SJCRH30 (cell line): Measurements from ENCODE around the gene CSMD2. TPM values are rescaled to one million over a fixed set of nuclear protein-coding genes. Genes with fewer than 3 reads are reported as not detected.
A peak's percentile ranks its signal among the peaks of the same experiment; 100 is the strongest.

ENCODE experiments used
- DNase-seq, 2 experiments: peaks; one replicate each; pipeline ENCODE4 v3.0.0-alpha.2; 2015 to 2020
- H3K27ac ChIP-seq: fragments of 250-450 bp; sonication (Bioruptor Pico); 2 replicates; pipeline ENCODE4 v1.5.1; 2020; ENCODE audit warnings: mild to moderate bottlenecking, moderate library complexity
- H3K27me3 ChIP-seq: fragments of 250-450 bp; sonication (Bioruptor Pico); 2 replicates; pipeline ENCODE4 v1.5.1; 2020; ENCODE audit warnings: mild to moderate bottlenecking, moderate library complexity
- H3K36me3 ChIP-seq: fragments of 250-450 bp; sonication (Bioruptor Pico); 2 replicates; pipeline ENCODE4 v1.5.1; 2020; ENCODE audit warnings: mild to moderate bottlenecking, moderate library complexity
- H3K4me1 ChIP-seq: fragments of 250-450 bp; sonication (Bioruptor Pico); 2 replicates; pipeline ENCODE4 v1.5.1; 2020; ENCODE audit warnings: mild to moderate bottlenecking, moderate library complexity
- H3K4me3 ChIP-seq: fragments of 250-450 bp; sonication (Bioruptor Pico); 2 replicates; pipeline ENCODE4 v1.5.1; 2020; ENCODE audit warnings: mild to moderate bottlenecking, moderate library complexity
- H3K9me3 ChIP-seq: fragments of 250-450 bp; sonication (Bioruptor Pico); replicated peaks from 2 replicates; pipeline ENCODE4 v1.5.1; 2020; ENCODE audit warnings: mild to moderate bottlenecking, moderate library complexity
- total RNA-seq: library from RNA; depleted of rRNA; stranded (reverse); fragments of >200 nt; shearing (Covaris generic); gene quantifications from 2 replicates; pipeline ENCODE4 v1.2.3, GENCODE V29; 2014

The CSMD2 gene
- total RNA-seq, 1 experiment from 2014 or later = 0.14 TPM

DNA sequence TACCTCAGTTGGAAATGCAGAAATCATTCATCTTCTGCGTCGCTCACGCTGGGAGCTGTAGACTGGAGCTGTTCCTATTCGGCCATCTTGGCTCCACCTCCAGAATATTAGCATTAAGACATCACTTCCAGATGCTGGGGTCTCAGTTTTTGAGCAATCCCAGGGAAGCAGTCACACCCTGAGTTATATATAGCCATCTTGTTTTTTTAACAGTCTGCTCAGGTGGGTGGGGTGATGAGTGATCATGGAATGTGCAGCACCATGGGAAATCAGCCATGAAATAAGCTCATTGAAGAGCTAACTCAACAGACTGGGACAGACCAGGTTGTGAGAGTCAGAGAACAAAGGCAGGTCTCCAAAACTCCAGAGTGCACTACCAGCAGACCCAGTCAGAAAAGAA, 328.1 kb downstream of the CSMD2 start:
- Histone ChIP-seq H3K27ac (no peak overlapping the region), H3K36me3 (no peaks in the 10 kb centered on the region), H3K27me3 (no peaks in the 10 kb centered on the region), H3K4me1 (no peaks in the 10 kb centered on the region), H3K9me3 (no peaks in the 10 kb centered on the region), H3K4me3 (no peak overlapping the region)
- no peak for DNase-seq

DNA sequence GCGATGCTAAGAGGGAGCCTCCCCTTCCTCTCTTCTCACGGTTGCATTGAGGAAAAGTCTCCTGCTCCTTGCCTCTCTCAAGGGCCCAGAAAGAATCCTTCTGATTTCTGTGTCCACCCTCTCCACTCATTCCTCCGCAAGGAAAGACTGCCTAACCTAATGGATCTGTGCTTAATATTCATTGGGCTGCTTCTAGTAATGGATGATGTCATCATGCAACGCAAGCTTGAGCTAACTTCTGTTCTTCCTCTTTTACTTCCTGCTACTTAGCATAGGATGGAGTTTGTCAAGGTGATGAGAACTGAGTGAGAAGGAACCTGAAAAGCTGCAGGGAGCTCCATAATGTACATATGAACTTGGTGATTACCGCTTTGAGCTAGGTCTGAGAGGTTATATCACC, 336.4 kb downstream of the CSMD2 start:
- H3K9me3 ChIP-seq = no peaks in the 10 kb centered on the region
- H3K36me3 ChIP-seq = no peaks in the 10 kb centered on the region
- no peaks in the 10 kb centered on the region for H3K4me1 ChIP-seq
- no peak overlapping the region for H3K27ac ChIP-seq
- H3K4me3 ChIP-seq = no peak overlapping the region
- DNase-seq = no peak
- H3K27me3 ChIP-seq = no peaks in the 10 kb centered on the region

DNA sequence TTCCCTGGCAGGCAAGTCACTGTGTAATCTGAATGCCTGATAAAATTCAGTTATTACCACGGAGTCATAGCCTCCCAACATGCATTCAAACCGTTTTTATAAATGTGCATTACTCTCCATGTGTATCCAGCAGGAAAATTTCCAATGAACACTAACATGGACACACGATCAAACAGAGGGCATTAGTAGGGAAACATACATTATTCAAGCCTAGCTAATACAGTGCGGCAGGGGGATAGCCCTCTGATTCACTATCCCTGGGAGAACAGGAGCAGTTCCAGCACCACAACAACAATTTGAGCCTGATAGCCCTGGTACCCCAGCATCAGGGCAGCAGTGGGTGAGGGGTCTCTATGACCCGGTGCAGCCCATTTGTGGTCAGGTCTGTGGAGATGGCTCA, 337.0 kb downstream of the CSMD2 start:
- no peak overlapping the region for H3K4me3 ChIP-seq

DNA sequence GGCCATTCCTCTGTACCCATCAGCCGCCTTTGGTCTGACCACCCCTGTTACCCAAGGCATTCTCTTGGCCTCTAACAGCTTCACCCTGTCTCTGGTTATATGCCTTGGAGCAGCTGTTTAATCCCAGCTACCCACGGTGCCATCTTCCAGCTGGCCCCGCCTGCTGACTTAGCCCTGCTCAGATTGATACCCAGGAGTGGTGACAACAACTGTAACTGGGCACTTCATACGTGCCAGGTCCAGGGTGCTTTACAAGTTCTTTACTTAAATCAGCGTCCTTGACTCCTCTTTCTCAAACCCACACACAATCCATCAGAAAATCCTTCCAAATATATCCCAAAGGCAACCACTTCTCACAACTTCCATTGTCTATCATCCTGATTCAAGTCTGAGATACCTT, 338.3 kb downstream of the CSMD2 start:
- H3K9me3 ChIP-seq = no peaks in the 10 kb centered on the region
- H3K36me3 ChIP-seq = no peaks in the 10 kb centered on the region

More for the DNA sequence above, 337.0 kb downstream of the CSMD2 start:
- Histone ChIP-seq H3K27ac (no peak overlapping the region), H3K36me3 (no peaks in the 10 kb centered on the region), H3K4me1 (no peaks in the 10 kb centered on the region), H3K9me3 (no peaks in the 10 kb centered on the region), H3K27me3 (no peaks in the 10 kb centered on the region)
- no peak for DNase-seq

DNA sequence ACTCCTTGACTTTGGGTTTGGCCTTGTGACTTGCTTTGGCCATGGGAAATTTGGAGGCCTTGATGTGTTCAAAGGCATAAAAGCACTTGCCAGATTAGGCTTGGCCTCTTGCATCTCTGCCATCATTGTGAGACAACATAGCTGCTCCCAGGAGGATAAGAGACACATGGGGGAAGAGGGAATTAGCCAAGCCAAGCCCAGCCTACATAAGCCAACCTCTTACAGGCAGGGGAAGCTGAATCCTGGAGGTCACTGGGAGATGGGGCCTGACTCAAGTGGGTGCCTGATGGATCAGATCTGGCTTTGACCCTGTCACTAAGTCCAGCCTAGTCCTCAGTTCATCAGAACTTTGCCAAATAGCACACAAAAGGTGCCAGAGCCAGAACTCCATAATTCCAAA, 338.7 kb downstream of the CSMD2 start:
- Histone ChIP-seq H3K9me3 (no peaks in the 10 kb centered on the region), H3K27ac (no peak overlapping the region), H3K4me1 (no peaks in the 10 kb centered on the region), H3K27me3 (no peaks in the 10 kb centered on the region), H3K4me3 (no peak overlapping the region), H3K36me3 (no peaks in the 10 kb centered on the region)
- no peak for DNase-seq

More for the DNA sequence above, 338.3 kb downstream of the CSMD2 start:
- no peak overlapping the region for H3K27ac ChIP-seq
- H3K4me3 ChIP-seq = no peak overlapping the region
- DNase-seq = no peak
- no peaks in the 10 kb centered on the region for H3K27me3 ChIP-seq
- H3K4me1 ChIP-seq = no peaks in the 10 kb centered on the region

DNA sequence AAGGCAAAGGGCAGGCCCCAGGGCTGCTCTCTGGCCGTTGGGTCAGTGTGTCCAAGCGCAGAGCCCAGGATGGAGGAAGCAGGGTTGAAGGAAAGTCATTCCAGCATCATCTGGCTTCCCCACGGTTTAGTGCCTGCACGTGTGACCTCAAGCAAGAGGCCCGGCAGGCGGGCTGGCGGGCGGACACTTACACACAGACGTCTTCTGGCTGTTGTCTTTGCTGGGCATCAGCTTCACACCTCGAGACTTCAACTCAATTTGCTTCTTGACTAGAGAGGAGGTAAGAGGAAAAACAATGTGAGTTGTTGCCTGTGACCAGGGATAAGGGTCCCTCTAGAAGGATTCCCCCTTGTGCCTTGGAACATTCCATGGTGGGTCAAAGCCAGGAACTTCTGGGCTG, 339.5 kb downstream of the CSMD2 start:
- Histone ChIP-seq H3K27me3 (no peaks in the 10 kb centered on the region; the same call in 1 of the 2 replicates), H3K9me3 (no peaks in the 10 kb centered on the region)
- no peak for DNase-seq

DNA sequence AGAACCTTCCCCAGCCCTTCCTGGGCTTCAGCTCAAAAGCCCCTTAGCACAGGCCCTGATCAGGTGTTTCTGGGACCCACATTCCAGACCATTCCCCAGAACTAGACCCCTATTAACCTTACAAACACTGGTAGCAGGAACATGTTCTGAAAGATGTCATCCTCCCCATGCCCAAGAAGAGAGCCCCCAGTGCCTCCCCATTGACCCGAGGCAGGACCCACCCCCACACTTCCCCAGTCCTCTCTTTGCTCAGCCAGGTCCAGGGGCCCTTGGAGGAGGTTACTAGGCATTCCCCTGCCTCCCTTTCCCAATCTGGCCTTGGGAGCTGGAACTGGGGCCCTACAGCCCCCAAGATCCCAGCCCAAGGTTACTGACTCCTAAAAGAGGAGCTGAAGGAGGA, 340.1 kb downstream of the CSMD2 start:
- H3K27me3 ChIP-seq = peaks cover 2% of the 10 kb centered on the region; the same call in 1 of the 2 replicates
- no peaks in the 10 kb centered on the region for H3K36me3 ChIP-seq
- no peak for DNase-seq
- H3K27ac ChIP-seq = no peak overlapping the region
- no peaks in the 10 kb centered on the region for H3K9me3 ChIP-seq
- H3K4me3 ChIP-seq = no peak overlapping the region
- no peaks in the 10 kb centered on the region for H3K4me1 ChIP-seq

More for the DNA sequence above, 339.5 kb downstream of the CSMD2 start:
- H3K27ac ChIP-seq = no peak overlapping the region
- no peaks in the 10 kb centered on the region for H3K36me3 ChIP-seq
- H3K4me1 ChIP-seq = no peaks in the 10 kb centered on the region
- H3K4me3 ChIP-seq = no peak overlapping the region

DNA sequence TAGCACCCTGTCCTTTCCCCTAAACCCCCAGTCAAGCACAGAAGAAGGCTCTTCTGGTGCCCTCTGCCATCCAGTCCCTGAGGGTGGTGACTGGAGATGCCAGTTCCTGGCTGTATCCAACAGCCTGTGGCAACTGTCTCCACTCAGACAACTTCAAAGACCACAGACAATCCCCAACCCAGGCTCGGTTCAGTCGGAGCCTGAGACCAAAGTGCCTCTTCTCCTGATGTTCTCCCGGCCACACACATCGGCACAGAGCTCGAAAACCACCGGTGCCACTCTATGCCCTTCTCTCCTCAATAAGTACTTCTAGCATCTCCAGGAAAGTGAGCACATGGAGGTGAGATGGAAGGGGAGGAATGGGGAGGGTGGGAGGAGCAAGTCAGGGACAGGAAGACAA, 340.7 kb downstream of the CSMD2 start:
- no peak overlapping the region for H3K27ac ChIP-seq
- no peaks in the 10 kb centered on the region for H3K9me3 ChIP-seq
- no peaks in the 10 kb centered on the region for H3K36me3 ChIP-seq
- no peak for DNase-seq
- H3K4me3 ChIP-seq = no peak overlapping the region
- H3K27me3 ChIP-seq = peaks cover 6% of the 10 kb centered on the region; the same call in 1 of the 2 replicates
- no peaks in the 10 kb centered on the region for H3K4me1 ChIP-seq

DNA sequence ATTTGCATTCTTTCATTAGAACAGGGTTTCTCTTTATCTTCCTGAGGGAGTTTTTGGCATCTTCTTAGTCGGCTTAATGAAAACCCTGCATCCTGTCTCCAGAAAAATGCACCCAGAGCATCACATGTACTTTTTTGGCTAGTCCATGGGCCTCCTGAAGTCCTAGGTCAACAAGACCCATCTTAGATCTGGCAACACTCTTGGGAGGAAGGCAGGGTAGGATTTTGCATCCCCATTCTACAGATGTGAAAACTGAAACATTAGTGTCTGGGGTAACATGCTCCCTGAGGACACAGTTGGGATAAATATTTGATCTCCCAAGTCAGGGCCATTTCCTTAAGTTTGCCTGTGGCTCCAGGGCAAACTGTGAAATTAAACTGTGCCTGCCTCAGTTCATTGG, 341.2 kb downstream of the CSMD2 start:
- Histone ChIP-seq H3K36me3 (no peaks in the 10 kb centered on the region), H3K4me3 (no peak overlapping the region), H3K27me3 (peaks cover 6% of the 10 kb centered on the region; the same call in 1 of the 2 replicates), H3K27ac (no peak overlapping the region), H3K4me1 (no peaks in the 10 kb centered on the region), H3K9me3 (no peaks in the 10 kb centered on the region)
- DNase-seq = no peak

DNA sequence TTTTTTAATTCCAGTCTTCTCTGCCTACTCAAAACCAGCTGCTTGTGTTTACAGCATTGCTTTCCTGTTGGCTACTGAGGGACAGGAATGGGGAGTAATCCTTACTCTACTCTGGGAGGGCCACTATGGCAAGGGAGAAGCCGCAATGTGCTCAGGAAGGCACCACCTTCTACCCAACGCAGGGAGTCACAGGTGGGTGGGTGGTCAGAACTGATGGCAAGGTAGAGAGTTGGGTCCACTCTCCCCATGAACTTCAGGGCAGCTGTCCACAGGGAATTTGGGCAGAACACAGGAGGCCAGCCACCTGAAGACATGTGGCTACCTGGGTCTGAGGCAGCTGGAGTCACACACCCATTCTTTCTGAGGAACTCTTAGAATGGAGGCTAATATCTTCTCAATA, 341.6 kb downstream of the CSMD2 start:
- no peak overlapping the region for H3K27ac ChIP-seq
- no peaks in the 10 kb centered on the region for H3K4me1 ChIP-seq
- no peaks in the 10 kb centered on the region for H3K36me3 ChIP-seq
- H3K27me3 ChIP-seq = peaks cover 6% of the 10 kb centered on the region; the same call in 1 of the 2 replicates
- H3K4me3 ChIP-seq = no peak overlapping the region
- H3K9me3 ChIP-seq = no peaks in the 10 kb centered on the region
- no peak for DNase-seq

DNA sequence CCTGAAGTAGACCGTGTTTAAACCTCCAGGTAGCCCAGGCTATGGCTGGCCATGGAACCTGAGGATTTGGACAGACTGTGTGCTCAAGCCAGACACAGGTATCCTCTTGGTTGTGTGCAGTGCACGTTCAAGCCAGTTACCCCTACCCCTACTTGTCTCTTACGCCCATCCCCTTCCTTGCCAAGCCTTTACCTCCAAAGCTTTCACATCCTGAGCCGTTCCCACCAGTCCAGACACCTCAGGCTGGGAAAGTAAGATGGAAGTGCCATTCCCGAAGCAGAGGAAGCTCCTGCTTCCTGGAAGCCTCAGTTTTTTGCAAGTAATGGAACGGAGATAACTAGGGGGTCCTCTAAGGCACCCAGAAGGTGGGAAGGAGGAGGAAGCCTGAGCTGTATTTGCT, 342.6 kb downstream of the CSMD2 start:
- Histone ChIP-seq H3K27ac (no peak overlapping the region), H3K36me3 (no peaks in the 10 kb centered on the region), H3K9me3 (no peaks in the 10 kb centered on the region), H3K4me1 (no peaks in the 10 kb centered on the region), H3K27me3 (peaks cover 6% of the 10 kb centered on the region; the same call in 1 of the 2 replicates), H3K4me3 (no peak overlapping the region)
- no peak for DNase-seq

DNA sequence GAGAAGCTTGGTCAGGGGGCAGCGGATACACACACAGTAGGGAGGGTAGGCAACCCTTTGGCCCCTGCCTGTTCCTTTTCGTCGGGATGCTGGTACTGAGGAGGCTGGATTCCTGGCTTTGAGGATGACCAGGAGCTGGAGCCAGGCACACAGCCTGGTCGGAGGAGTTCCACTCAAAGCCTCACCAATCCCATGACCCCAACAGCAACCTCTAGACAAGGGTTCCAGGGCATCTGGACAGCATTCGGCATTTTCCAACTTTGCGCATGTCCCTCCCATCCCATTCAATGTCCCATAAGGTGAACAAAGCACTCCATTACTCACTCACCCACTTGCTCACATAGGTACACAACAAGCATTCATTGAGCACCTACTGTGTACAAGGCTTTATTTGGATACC, 343.7 kb downstream of the CSMD2 start:
- Histone ChIP-seq H3K27me3 (peaks cover 6% of the 10 kb centered on the region; the same call in 1 of the 2 replicates), H3K4me1 (no peaks in the 10 kb centered on the region), H3K36me3 (no peaks in the 10 kb centered on the region), H3K9me3 (no peaks in the 10 kb centered on the region), H3K4me3 (no peak overlapping the region), H3K27ac (no peak overlapping the region)
- DNase-seq = no peak

DNA sequence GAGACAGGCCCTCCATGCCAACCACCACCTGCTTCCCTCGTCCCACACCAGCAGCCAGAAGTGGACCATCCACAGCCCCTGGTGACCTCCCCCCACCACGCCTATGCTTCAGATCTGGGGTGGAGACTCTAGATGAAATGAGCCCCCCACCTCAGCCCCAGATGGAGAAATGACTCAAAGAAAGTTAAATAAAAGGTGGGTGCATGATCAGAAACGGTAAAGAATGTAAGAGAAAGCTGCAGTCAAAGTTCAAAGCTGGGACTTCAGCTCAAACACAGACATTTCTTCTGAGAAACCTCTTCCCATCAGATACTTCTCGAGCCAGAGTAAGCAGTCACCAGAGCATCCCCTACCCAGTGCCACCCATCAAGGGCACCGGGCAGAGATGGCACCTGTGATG, 344.2 kb downstream of the CSMD2 start:
- Histone ChIP-seq H3K4me3 (no peak overlapping the region), H3K36me3 (no peaks in the 10 kb centered on the region), H3K27ac (no peak overlapping the region), H3K27me3 (peaks cover 6% of the 10 kb centered on the region; the same call in 1 of the 2 replicates), H3K9me3 (no peaks in the 10 kb centered on the region), H3K4me1 (no peaks in the 10 kb centered on the region)
- DNase-seq = no peak

DNA sequence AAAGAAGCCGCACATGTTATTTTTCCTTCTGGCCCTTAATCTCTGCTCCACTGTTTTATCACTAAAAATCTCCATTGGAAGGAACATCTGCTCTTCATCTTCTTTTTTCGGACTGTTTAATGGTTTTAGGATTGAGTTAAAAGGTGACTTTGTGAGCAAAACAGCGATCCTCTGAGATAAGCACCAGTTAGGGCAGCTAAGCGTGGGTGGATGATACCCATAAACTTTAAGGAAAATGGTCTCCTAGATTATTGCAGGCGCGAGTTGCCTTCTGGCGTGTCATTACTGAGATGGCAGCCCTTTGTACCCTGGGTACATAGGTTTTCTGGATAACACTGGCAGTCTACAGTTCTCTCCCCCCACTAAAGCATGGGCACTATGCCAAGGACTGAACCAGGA, 345.1 kb downstream of the CSMD2 start:
- Histone ChIP-seq H3K4me3 (no peak overlapping the region), H3K36me3 (no peaks in the 10 kb centered on the region), H3K4me1 (no peaks in the 10 kb centered on the region), H3K27me3 (peaks cover 6% of the 10 kb centered on the region), H3K27ac (no peak overlapping the region), H3K9me3 (no peaks in the 10 kb centered on the region)
- DNase-seq = no peak

DNA sequence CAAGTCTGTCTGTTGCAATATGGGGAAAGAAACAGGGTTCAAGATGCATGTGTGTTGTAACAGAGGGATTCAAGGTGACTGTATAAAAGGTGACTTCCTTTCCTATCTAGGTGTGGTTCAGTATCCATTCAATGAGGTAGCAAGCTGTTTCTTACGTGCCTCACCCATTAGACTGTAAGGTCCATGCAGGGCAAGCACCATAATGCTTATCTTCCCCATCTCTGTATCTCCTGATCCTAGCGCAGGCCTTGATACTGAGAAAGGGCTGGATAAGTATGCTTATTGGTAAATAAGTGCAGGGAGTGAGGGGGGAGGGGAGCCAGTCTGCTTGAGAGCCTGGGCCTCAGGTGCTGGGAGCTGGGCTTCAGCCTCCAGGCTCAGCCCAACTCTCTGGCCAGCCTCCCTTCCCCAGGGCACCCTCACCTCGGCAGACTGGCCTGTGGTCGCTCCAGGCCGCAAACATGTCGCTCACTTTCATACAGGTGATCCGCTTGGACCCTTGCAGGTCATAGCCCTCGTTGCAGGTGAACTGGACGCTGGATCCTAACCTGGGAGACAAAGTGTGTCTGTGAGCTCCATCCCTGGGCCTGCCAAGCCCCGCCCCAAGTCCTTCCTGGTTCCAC, 345.6 kb downstream of the CSMD2 start:
- no peaks in the 10 kb centered on the region for H3K4me1 ChIP-seq
- DNase-seq = no peak
- H3K27ac ChIP-seq = no peak overlapping the region
- H3K27me3 ChIP-seq = peaks cover 6% of the 10 kb centered on the region
- H3K4me3 ChIP-seq = no peak overlapping the region
- no peaks in the 10 kb centered on the region for H3K36me3 ChIP-seq
- no peaks in the 10 kb centered on the region for H3K9me3 ChIP-seq

DNA sequence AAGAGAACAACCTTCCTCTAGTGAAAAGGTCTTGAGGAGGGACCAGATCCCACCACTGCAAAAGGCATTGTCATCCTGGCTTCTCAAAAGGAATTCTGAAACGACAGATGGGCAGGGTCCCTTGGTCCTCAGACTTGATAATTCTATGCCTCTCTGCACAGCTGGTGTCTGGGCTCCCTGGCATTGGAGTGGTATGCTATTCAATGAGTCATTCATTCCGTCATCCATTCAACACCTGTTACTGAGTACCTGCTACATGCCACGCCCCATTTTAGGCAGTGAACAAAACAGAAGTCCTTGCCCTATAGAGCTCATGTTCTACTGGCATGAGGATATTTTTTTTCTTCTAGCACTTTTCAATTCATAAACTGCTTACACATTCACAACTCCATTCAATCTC, 347.0 kb downstream of the CSMD2 start:
- Histone ChIP-seq H3K27me3 (peaks cover 6% of the 10 kb centered on the region), H3K27ac (no peak overlapping the region), H3K4me1 (no peaks in the 10 kb centered on the region), H3K9me3 (no peaks in the 10 kb centered on the region), H3K36me3 (no peaks in the 10 kb centered on the region), H3K4me3 (no peak overlapping the region)
- DNase-seq = peak in 1 of 2 experiments; percentile 12
